GM12878 (cell line): ENCODE results near the gene ITGA5. TPM values are rescaled to one million over a fixed set of nuclear protein-coding genes. Genes with fewer than 3 reads are reported as not detected.

Experiments
- ATAC-seq: fragments of 200-7000 bp; cut with Tn5 transposase; 3 replicates; pipeline ENCODE4 v1.9.1; 2020; ENCODE audit warnings: mild to moderate bottlenecking, moderate library complexity
- BruUV-seq: library from RNA; stranded (reverse); fragments of 400-500 nt; replicated peaks from 2 replicates; lab custom pipeline; 2021; lab: Mats Ljungman, UMichigan
- CTCF ChIA-PET: fragments of 300-600 bp; sonication (Branson Sonifier 250); formaldehyde crosslinking; extraction: SDS; loops from one replicate; lab custom pipeline; 2021; ENCODE audit warnings: inconsistent platforms; lab: Yijun Ruan, JAX
- POLR2A ChIA-PET: fragments of 350-600 bp; formaldehyde crosslinking; extraction: SDS; loops from one replicate; lab custom pipeline; 2021; ENCODE audit warnings: inconsistent platforms; lab: Charles Lee
- RAD21 ChIA-PET: fragments of 300-600 bp; sonication (Branson Sonifier 250); formaldehyde crosslinking; loops from one replicate; lab custom pipeline; 2023; ENCODE audit warnings: antibody characterized with exemption; ENCODE audit not compliant: unreplicated experiment; lab: Charles Lee
- SMC1A ChIA-PET: fragments of 300-600 bp; sonication (Branson Sonifier 250); formaldehyde crosslinking; loops from one replicate; lab custom pipeline; 2023; ENCODE audit not compliant: unreplicated experiment, uncharacterized antibody; lab: Charles Lee
- DNase-seq: peaks from one replicate; pipeline ENCODE4 v3.0.0-alpha.2; 2011; ENCODE audit warnings: low read depth, low spot score
- FAIRE-seq: peaks from 3 replicates; lab custom pipeline; 2011; peaks lifted over from hg19 to GRCh38; lab: Jason Lieb, UNC
- H2AFZ ChIP-seq: 2 replicates; pipeline ENCODE4 v1.6.0; 2011; ENCODE audit warnings: low read depth, low read length, control low read depth; ENCODE audit not compliant: control insufficient read depth
- H3K27ac ChIP-seq: 2 replicates; pipeline ENCODE4 v1.5.1; 2011; ENCODE audit warnings: control low read depth; ENCODE audit not compliant: control insufficient read depth, insufficient read depth
- H3K27me3 ChIP-seq, 2 experiments: replicated peaks in 1 of 2; 2 replicates each; pipeline versions ENCODE4 v1.6.0 to v1.6.1; 2011; ENCODE audit warnings: low read length in 1 of 2; ENCODE audit not compliant: control insufficient read depth in 2 of 2, insufficient read depth in 2 of 2
- H3K36me3 ChIP-seq, 2 experiments: 2 replicates each; pipeline ENCODE4 v1.5.1; 2011; ENCODE audit warnings: low read length in 1 of 2; ENCODE audit not compliant: control insufficient read depth in 2 of 2, insufficient read depth in 2 of 2
- H3K4me1 ChIP-seq: 2 replicates; pipeline ENCODE4 v1.6.1; 2011; ENCODE audit warnings: mild to moderate bottlenecking, low read length, moderate library complexity, mixed read lengths; ENCODE audit not compliant: control insufficient read depth, insufficient read depth
- H3K4me2 ChIP-seq: 2 replicates; pipeline ENCODE4 v1.6.0; 2011; ENCODE audit warnings: control low read depth; ENCODE audit not compliant: control insufficient read depth, insufficient read depth
- H3K4me3 ChIP-seq: fragments of 200-600 bp; sonication (generic); 2 replicates; pipeline ENCODE4 v1.5.1; 2016
- H3K79me2 ChIP-seq: 2 replicates; pipeline ENCODE4 v1.6.0; 2011; ENCODE audit warnings: low read length; ENCODE audit not compliant: control insufficient read depth, insufficient read depth
- H3K9ac ChIP-seq: 2 replicates; pipeline ENCODE4 v1.8.0; 2011; ENCODE audit warnings: low read length, control low read depth, mixed read lengths; ENCODE audit not compliant: control insufficient read depth, insufficient read depth
- H3K9me3 ChIP-seq: replicated peaks from 3 replicates; pipeline ENCODE4 v1.5.1; 2011; ENCODE audit warnings: mild to moderate bottlenecking, low read length; ENCODE audit not compliant: control insufficient read depth, insufficient read depth
- H4K20me1 ChIP-seq: 2 replicates; pipeline ENCODE4 v1.6.0; 2011; ENCODE audit not compliant: control insufficient read depth, insufficient read depth
- ATF7 ChIP-seq: fragments of 450-650 bp; IDR thresholded peaks from 2 replicates; pipeline ENCODE4 v1.6.1; 2016; ENCODE audit warnings: low read depth, mild to moderate bottlenecking
- BACH1 ChIP-seq: fragments of 450-650 bp; IDR thresholded peaks from 2 replicates; pipeline ENCODE4 v1.6.1; 2017; ENCODE audit warnings: mild to moderate bottlenecking, borderline replicate concordance
- BCLAF1 ChIP-seq: fragments of 450-650 bp; IDR thresholded peaks from 2 replicates; pipeline ENCODE4 v1.6.1; 2017; ENCODE audit warnings: antibody characterized with exemption, mild to moderate bottlenecking, moderate library complexity
- CEBPB ChIP-seq, 2 experiments: fragments of 150-350 bp in 1 of 2; IDR thresholded peaks; 2 replicates each; pipeline ENCODE4 v1.6.1; 2012 to 2014; ENCODE audit warnings: low read depth in 2 of 2, low read length in 2 of 2, borderline replicate concordance in 1 of 2, inconsistent platforms in 1 of 2
- HDAC2 ChIP-seq: fragments of 200-600 bp; sonication (generic); IDR thresholded peaks from 2 replicates; pipeline ENCODE4 v1.6.1; 2017
- HDAC6 ChIP-seq: fragments of 200-600 bp; sonication (generic); IDR thresholded peaks from one replicate; pipeline ENCODE4 v1.8.0; 2017; ENCODE audit warnings: antibody characterized with exemption; ENCODE audit not compliant: unreplicated experiment
- IKZF2 ChIP-seq, 2 experiments: fragments of 450-650 bp; IDR thresholded peaks; 2 replicates each; pipeline ENCODE4 v1.6.1; 2017; ENCODE audit warnings: mild to moderate bottlenecking in 2 of 2, moderate library complexity in 2 of 2
- MEF2B ChIP-seq: fragments of 450-650 bp; IDR thresholded peaks from 2 replicates; pipeline ENCODE4 v1.6.1; 2018; ENCODE audit warnings: mild to moderate bottlenecking, moderate library complexity; ENCODE audit not compliant: partially characterized antibody, poor library complexity, severe bottlenecking
- PAX5 ChIP-seq: IDR thresholded peaks from 2 replicates; pipeline ENCODE4 v1.6.1; 2011; ENCODE audit warnings: low read depth, low read length, borderline replicate concordance
- RAD51 ChIP-seq: fragments of 450-650 bp; IDR thresholded peaks from 2 replicates; pipeline ENCODE4 v1.6.1; 2016; ENCODE audit warnings: moderate library complexity, mild to moderate bottlenecking, inconsistent platforms
- RUNX3 ChIP-seq: IDR thresholded peaks from 2 replicates; pipeline ENCODE4 v1.6.1; 2012; ENCODE audit warnings: low read length, inconsistent platforms
- SPI1 ChIP-seq: IDR thresholded peaks from 2 replicates; pipeline ENCODE4 v1.6.1; 2011; ENCODE audit warnings: low read depth, mild to moderate bottlenecking, low read length, moderate library complexity, borderline replicate concordance; ENCODE audit not compliant: insufficient read depth
- SREBF2 ChIP-seq: IDR thresholded peaks from 2 replicates; pipeline ENCODE4 v1.6.1; 2012; ENCODE audit warnings: mild to moderate bottlenecking, low read length
- ZSCAN29 ChIP-seq: fragments of 450-650 bp; IDR thresholded peaks from 2 replicates; pipeline ENCODE4 v1.6.1; 2017; ENCODE audit warnings: mild to moderate bottlenecking, moderate library complexity
- WGBS: methylation state at CpG from one replicate; pipeline ENCODE4 v1.1.6; 2016; ENCODE audit warnings: low lambda C conversion rate; ENCODE audit not compliant: insufficient replicate concordance, insufficient coverage; ENCODE audit errors: missing lambda C conversion rate; 5-methylcytosine and 5-hydroxymethylcytosine counted together
- in situ Hi-C: fragments of 300-500 bp; cut with MboI; formaldehyde crosslinking; loops from 9 replicates; pipeline ENCODE4 v1.14.3; 2018; ENCODE audit warnings: mixed read lengths
- intact Hi-C: fragments of 100-400 bp; cut with micrococcal nuclease; formaldehyde crosslinking; loops from one replicate; pipeline ENCODE4 v1.14.2; 2022; ENCODE audit not compliant: unreplicated experiment
- polyA plus RNA-seq, 11 experiments: library from polyadenylated mRNA; depleted of rRNA in 4 of 11; unstranded in 6 of 11; stranded (reverse) in 5 of 11; fragments of >200 nt; fragmentation: Nextera tagmentation in 4 of 11; fragmentation: Illumina TruSeq in 1 of 11; extraction: Ambion mirVana in 4 of 11; extraction: Trizol in 1 of 11; gene quantifications; 1 replicate in 1 of 11; 2 replicates in 10 of 11; pipeline versions ENCODE4 v1.2.1 to v1.2.3, GENCODE V29; 2011 to 2016; ENCODE audit warnings: inconsistent platforms in 2 of 11, missing spikeins in 2 of 11, low read depth in 1 of 11
- total RNA-seq, 4 experiments: library from RNA; depleted of rRNA in 3 of 4; stranded (reverse); fragments of >200 nt in 3 of 4; fragmentation: Illumina TruSeq in 1 of 4; extraction: Trizol in 1 of 4; gene quantifications; 2 replicates each; pipeline versions ENCODE4 v1.2.1 to v1.2.3, GENCODE V29; 2013 to 2021
- TF ChIP-seq, protein P1 (sequence below): fragments of 150-350 bp; IDR thresholded peaks from 2 replicates; pipeline ENCODE4 v1.6.1; 2014; ENCODE audit warnings: mild to moderate bottlenecking, low read depth, low read length
- TF ChIP-seq, protein P2 (sequence below): fragments of 450-650 bp; IDR thresholded peaks from 2 replicates; pipeline ENCODE4 v1.6.1; 2017; ENCODE audit warnings: borderline replicate concordance
- TF ChIP-seq, protein P3 (sequence below): IDR thresholded peaks from 2 replicates; pipeline ENCODE4 v1.6.1; 2012; ENCODE audit warnings: low read depth, low read length, improper control_type of control experiment

Gene ITGA5
- total and polyA plus RNA-seq, 10 of the 15 experiments (the other 5 are each of a cell fraction or from before 2014, with no cell fraction given) = 0.15 to 22.5 (median 0.61) TPM

DNA sequence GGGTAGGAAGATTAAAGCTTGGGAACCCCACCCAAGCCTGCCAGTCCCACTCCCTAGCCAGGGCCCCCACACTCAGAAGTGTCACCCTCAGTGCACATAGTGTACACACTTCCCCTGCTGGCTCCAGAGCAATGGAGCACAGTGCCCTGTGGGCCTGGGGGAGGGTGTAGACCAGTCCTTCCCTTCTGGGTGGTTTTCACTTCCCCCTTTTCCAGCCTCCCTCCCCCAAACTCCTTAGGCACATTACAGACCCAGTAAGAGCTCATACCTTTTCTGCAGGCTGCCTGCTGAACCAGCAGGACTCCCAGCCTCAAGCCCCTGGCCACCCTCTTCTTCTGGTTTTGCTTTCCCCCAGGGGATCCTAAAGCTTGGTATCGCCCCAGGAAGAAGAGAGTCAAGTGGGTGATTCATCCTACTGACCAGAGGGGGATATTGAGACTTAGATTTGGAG, 34.5 kb downstream of the ITGA5 start, which contains the start of gene ZNF385A:
ZNF385A (minus strand) TSS at position 143 of the 451 bp plus-strand sequence. CDS start 219 bp downstream, outside the sequence.
- BruUV-seq = no TSS peak
- Histone ChIP-seq H3K27ac (peak within 1 kb of the TSS; percentile 71), H3K27me3 (no peaks in the 10 kb centered on the region)
- TF ChIP-seq IKZF2 (IDR thresholded peaks at IDR 0.05) (peak; percentile 67 to 75), ATF7 (no peak), HDAC2 (no peak), RAD51 (no peak), SREBF2 (no peak), SPI1 (peak; percentile 91), BCLAF1 (no peak), HDAC6 (no peak), CEBPB (IDR thresholded peaks at IDR 0.05; ENCODE audit: borderline replicate concordance in 1 of 2, low read depth in 2 of 2, low read length in 2 of 2) (no peak), MEF2B (peak; percentile 24), RUNX3 (peak; percentile 56; the same call in 1 of the 2 replicates), BACH1 (0 out of 2 replicates have a peak, but pooled peaks have one; percentile 27), PAX5 (no peak), ZSCAN29 (no peak)
- TF ChIP-seq, protein P1, sequence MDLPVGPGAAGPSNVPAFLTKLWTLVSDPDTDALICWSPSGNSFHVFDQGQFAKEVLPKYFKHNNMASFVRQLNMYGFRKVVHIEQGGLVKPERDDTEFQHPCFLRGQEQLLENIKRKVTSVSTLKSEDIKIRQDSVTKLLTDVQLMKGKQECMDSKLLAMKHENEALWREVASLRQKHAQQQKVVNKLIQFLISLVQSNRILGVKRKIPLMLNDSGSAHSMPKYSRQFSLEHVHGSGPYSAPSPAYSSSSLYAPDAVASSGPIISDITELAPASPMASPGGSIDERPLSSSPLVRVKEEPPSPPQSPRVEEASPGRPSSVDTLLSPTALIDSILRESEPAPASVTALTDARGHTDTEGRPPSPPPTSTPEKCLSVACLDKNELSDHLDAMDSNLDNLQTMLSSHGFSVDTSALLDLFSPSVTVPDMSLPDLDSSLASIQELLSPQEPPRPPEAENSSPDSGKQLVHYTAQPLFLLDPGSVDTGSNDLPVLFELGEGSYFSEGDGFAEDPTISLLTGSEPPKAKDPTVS = no peak
- TF ChIP-seq, protein P2, sequence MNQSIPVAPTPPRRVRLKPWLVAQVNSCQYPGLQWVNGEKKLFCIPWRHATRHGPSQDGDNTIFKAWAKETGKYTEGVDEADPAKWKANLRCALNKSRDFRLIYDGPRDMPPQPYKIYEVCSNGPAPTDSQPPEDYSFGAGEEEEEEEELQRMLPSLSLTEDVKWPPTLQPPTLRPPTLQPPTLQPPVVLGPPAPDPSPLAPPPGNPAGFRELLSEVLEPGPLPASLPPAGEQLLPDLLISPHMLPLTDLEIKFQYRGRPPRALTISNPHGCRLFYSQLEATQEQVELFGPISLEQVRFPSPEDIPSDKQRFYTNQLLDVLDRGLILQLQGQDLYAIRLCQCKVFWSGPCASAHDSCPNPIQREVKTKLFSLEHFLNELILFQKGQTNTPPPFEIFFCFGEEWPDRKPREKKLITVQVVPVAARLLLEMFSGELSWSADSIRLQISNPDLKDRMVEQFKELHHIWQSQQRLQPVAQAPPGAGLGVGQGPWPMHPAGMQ = no peak
- TF ChIP-seq, protein P3, sequence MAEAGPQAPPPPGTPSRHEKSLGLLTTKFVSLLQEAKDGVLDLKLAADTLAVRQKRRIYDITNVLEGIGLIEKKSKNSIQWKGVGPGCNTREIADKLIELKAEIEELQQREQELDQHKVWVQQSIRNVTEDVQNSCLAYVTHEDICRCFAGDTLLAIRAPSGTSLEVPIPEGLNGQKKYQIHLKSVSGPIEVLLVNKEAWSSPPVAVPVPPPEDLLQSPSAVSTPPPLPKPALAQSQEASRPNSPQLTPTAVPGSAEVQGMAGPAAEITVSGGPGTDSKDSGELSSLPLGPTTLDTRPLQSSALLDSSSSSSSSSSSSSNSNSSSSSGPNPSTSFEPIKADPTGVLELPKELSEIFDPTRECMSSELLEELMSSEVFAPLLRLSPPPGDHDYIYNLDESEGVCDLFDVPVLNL = no peak

More for the DNA sequence above, 34.5 kb downstream of the ITGA5 start, which contains the start of gene ZNF385A:
- ChIA-PET CTCF (interaction anchor here (0.9 to 4.5 kb wide), 15 partner anchors 9 to 361 kb away, joined by 3 to 33 read pairs (median 6); partner anchors contain the start of genes COPZ1 and NCKAP1L), POLR2A (interaction anchor here (1.1 to 1.4 kb wide), 3 partner anchors 11 to 105 kb away, joined by 3 to 7 read pairs (median 3); partner anchors contain the start of gene CBX5), RAD21 (interaction anchor here (0.6 to 2.7 kb wide), 6 partner anchors 15 to 60 kb away, joined by 3 to 9 read pairs (median 4); partner anchors contain the start of gene COPZ1), SMC1A (interaction anchor here (0.7 to 1.3 kb wide), 6 partner anchors 9 to 126 kb away, joined by 3 to 6 read pairs (median 3); no protein-coding TSS in a partner anchor)
- no peaks in the 10 kb centered on the region for H3K79me2 ChIP-seq
- FAIRE-seq (no peak), DNase-seq (no peak), ATAC-seq (peak; percentile 77)
- H3K4me1 ChIP-seq = peaks cover 14% of the 10 kb centered on the region
- no peaks in the 10 kb centered on the region for H4K20me1 ChIP-seq
- H3K4me3 ChIP-seq = peak within 1 kb of the TSS; percentile 45; the same call in 1 of the 2 replicates
- H3K9me3 ChIP-seq = no peaks in the 10 kb centered on the region
- H3K4me2 ChIP-seq = peak within 1 kb of the TSS; percentile 79
- H3K36me3 ChIP-seq = no peaks in the 10 kb centered on the region
- 33% methylated on average over 1 of the region's 1 CpG for WGBS
- peak within 1 kb of the TSS; percentile 56 for H2AFZ ChIP-seq
- intact Hi-C loops = no loop called here
- in situ Hi-C loops = no loop called here
- peak within 1 kb of the TSS; percentile 57; the same call in 1 of the 2 replicates for H3K9ac ChIP-seq
